IPS DF 6.9 (cell line): ENCODE results near the gene ADRM1.

Experiments
- DNase-seq: peaks from one replicate; pipeline ENCODE4 v3.0.0-alpha.2; 2013; ENCODE audit warnings: low read depth, low spot score
- H3K27ac ChIP-seq: one replicate; pipeline ENCODE4 v1.5.1; 2013; ENCODE audit warnings: low read length, control low read depth
- H3K27me3 ChIP-seq: 2 replicates; pipeline ENCODE4 v1.6.1; 2013; ENCODE audit warnings: mild to moderate bottlenecking, low read length; ENCODE audit not compliant: control insufficient read depth, insufficient read depth
- H3K36me3 ChIP-seq: 2 replicates; pipeline ENCODE4 v1.6.1; 2013; ENCODE audit warnings: low read length; ENCODE audit not compliant: control insufficient read depth, insufficient read depth
- H3K4me1 ChIP-seq: 2 replicates; pipeline ENCODE4 v1.6.1; 2013; ENCODE audit warnings: low read length; ENCODE audit not compliant: control insufficient read depth, insufficient read depth
- H3K4me3 ChIP-seq: 2 replicates; pipeline ENCODE4 v1.5.1; 2013; ENCODE audit warnings: mild to moderate bottlenecking, low read length
- H3K9me3 ChIP-seq: 2 replicates; pipeline ENCODE4 v1.6.1; 2013; ENCODE audit warnings: low read length, inconsistent platforms; ENCODE audit not compliant: control insufficient read depth, insufficient read depth
- WGBS: extraction: QIAGEN DNeasy Blood & Tissue Kit; methylation state at CpG from one replicate; pipeline ENCODE4 v1.1.7; 2013; ENCODE audit warnings: mixed read lengths, missing lambda C conversion rate; ENCODE audit not compliant: insufficient read length, insufficient coverage; 5-methylcytosine and 5-hydroxymethylcytosine counted together

ADRM1 gene

GRCh38 chr20:62305149-62305764 is 2.5 kb downstream of the ADRM1 start:
- Histone ChIP-seq H3K36me3 (peaks cover 53% of the 10 kb centered on the region), H3K4me1 (peaks cover 3% of the 10 kb centered on the region; the same call in 1 of the 2 replicates), H3K27ac (no peak overlapping the region), H3K9me3 (no peaks in the 10 kb centered on the region), H3K4me3 (no peak overlapping the region), H3K27me3 (no peaks in the 10 kb centered on the region)
- no CpG with 5 or more reads among the region's 18 CpGs for WGBS
- no peak for DNase-seq

GRCh38 chr20:62305765-62306413 is 3.1 kb downstream of the ADRM1 start:
- DNase-seq: no peak
- Histone ChIP-seq H3K27me3 (no peaks in the 10 kb centered on the region), H3K4me3 (no peak overlapping the region), H3K27ac (no peak overlapping the region), H3K36me3 (peaks cover 59% of the 10 kb centered on the region), H3K4me1 (peaks cover 3% of the 10 kb centered on the region; the same call in 1 of the 2 replicates), H3K9me3 (no peaks in the 10 kb centered on the region)
- no CpG with 5 or more reads among the region's 33 CpGs for WGBS

DNA sequence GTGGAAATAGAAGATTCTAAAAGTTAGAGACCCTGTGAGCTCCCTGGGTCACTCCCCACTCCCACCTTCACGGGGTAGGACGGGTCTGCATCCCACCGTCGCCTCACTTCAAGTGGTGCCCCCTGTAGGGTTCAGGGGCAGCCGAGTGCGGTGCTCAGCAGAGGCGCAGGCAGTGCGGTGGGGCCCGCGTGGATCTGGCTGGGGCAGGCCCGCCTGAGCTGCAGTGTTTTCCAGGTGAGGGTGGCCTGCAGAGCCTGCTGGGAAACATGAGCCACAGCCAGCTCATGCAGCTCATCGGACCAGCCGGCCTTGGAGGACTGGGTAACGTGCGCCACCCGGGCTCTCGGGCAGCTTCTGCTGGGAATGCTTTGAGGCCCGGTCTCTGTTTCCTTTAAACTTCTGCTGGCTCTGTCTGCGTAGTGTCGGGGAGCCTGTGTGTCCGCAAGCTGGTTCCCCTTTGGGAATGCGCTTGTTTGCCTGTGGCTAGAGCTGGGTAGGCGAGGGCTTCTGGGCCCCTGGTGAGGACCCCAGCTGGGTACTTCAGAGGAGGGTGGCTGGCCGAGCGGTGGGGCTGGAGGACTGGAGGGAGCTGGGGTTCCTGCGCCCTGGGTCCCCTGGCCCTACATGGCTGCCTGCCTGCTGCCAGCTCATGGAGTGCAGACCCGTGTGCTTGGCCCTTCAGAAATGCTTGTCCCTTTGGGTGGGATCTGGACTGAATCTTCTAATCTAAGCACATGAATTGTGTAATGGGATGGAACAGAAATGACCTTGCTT is 3.8 kb downstream of the ADRM1 start:
- H3K27me3 ChIP-seq: no peaks in the 10 kb centered on the region
- H3K4me3 ChIP-seq: no peak overlapping the region
- H3K4me1 ChIP-seq: peaks cover 3% of the 10 kb centered on the region; the same call in 1 of the 2 replicates
- DNase-seq: no peak
- no peak overlapping the region for H3K27ac ChIP-seq
- H3K9me3 ChIP-seq: no peaks in the 10 kb centered on the region
- no CpG with 5 or more reads among the region's 27 CpGs for WGBS
- peaks cover 66% of the 10 kb centered on the region for H3K36me3 ChIP-seq

GRCh38 chr20:62307226-62308101 is 4.7 kb downstream of the ADRM1 start:
- H3K4me3 ChIP-seq: no peak overlapping the region
- no peak for DNase-seq
- H3K27ac ChIP-seq: no peak overlapping the region
- peaks cover 73% of the 10 kb centered on the region for H3K36me3 ChIP-seq
- H3K27me3 ChIP-seq: no peaks in the 10 kb centered on the region
- H3K4me1 ChIP-seq: peaks cover 3% of the 10 kb centered on the region; the same call in 1 of the 2 replicates
- H3K9me3 ChIP-seq: no peaks in the 10 kb centered on the region
- WGBS: no CpG with 5 or more reads among the region's 42 CpGs

DNA sequence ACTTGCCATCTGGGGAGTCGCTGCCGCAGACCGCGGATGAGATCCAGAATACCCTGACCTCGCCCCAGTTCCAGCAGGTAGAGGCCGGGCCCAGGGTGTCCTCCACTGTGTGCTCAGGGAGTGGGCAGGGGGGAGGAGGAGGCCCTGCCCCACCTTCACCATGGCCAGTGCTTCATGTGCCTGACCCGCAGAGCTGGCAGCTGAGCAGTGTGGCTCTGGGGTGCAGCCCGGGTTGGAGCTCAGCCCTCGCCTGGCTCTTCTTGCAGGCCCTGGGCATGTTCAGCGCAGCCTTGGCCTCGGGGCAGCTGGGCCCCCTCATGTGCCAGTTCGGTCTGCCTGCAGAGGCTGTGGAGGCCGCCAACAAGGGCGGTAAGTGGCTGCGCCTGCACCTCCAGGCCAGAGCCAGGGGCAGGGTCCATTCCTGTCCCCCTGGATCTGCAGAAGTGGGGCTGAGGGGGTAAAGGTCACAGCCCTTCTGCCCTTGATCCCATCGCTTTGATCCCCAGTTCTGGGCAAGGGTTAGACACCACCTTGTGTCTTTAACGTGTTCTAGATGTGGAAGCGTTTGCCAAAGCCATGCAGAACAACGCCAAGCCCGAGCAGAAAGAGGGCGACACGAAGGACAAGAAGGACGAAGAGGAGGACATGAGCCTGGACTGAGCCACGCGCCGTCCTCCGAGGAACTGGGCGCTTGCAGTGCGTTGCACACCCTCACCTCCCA is 5.5 kb downstream of the ADRM1 start:
- H3K36me3 ChIP-seq: peaks cover 81% of the 10 kb centered on the region

DNA sequence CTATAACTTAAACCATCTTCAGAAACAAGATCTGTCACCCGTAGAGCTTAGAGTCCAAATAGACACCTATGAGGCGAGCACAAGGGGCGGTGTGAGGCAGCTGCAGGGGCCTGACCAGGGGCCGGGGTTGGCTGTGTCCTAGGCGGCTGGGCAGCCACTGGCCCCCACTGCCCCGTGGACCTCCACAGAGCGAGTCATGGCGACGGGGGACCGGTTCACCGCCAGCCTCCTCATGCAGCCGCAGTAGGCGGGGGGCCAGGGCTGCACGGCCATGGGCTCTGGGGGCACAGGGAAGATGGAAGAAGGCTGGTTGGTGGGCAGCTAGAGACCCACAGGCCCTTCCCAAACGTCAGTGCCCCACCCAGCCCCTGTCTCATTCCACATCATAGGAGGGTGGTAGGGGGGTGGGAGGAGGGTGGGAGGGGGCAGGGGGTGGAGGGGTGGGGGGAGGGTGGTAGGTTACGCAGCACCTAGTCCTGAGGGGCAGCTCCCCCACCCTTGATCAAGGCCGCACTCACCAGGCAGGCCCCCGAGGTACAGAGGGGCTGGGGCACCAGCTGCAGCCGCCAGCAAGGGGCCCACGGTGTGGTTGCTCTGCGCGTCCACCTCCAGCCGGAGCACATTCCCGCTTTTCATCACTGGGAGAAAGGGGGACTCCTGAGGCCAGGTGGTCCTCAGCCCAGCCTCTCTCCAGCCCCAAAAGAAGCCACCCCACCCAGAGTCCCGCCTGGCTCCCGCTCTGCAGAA is 6.6 kb downstream of the ADRM1 start:
- WGBS: no CpG with 5 or more reads among the region's 26 CpGs
- Histone ChIP-seq H3K4me3 (no peak overlapping the region), H3K36me3 (peaks cover 89% of the 10 kb centered on the region), H3K4me1 (no peaks in the 10 kb centered on the region), H3K27me3 (no peaks in the 10 kb centered on the region), H3K27ac (no peak overlapping the region), H3K9me3 (no peaks in the 10 kb centered on the region)
- no peak for DNase-seq

More for the DNA sequence above, 5.5 kb downstream of the ADRM1 start:
- peaks cover 3% of the 10 kb centered on the region; the same call in 1 of the 2 replicates for H3K4me1 ChIP-seq
- no peak overlapping the region for H3K4me3 ChIP-seq
- H3K9me3 ChIP-seq: no peaks in the 10 kb centered on the region
- no peak for DNase-seq
- H3K27me3 ChIP-seq: no peaks in the 10 kb centered on the region
- no CpG with 5 or more reads among the region's 29 CpGs for WGBS
- no peak overlapping the region for H3K27ac ChIP-seq

- Histone ChIP-seq H3K27ac (no peak overlapping the region), H3K4me1 (no peaks in the 10 kb centered on the region), H3K36me3 (peaks cover 90% of the 10 kb centered on the region), H3K4me3 (no peak overlapping the region), H3K9me3 (no peaks in the 10 kb centered on the region), H3K27me3 (no peaks in the 10 kb centered on the region)
- no CpG with 5 or more reads among the region's 29 CpGs for WGBS
- DNase-seq: no peak
Observed at GRCh38 chr20:62309947-62310756, 7.4 kb downstream of the ADRM1 start.

DNA sequence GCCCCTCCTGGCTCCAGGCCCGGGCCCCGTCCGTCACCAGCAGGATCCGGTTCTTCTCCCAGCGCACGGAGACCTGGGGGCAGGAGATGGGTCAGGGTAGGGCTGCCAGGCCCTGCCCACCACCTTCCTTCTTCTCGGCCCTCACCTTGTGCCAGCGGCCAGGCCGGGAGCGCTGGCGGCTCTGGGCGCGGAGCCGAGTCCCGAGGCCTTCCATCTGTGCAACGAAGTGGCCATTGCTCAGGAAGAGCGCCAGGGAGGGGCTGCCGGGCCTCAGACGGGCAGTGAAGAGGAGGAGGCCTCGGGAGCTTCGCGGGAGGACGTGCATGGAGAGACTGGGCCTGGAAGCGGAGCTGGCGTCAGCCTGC is 7.9 kb downstream of the ADRM1 start:
- no peaks in the 10 kb centered on the region for H3K27me3 ChIP-seq
- peaks cover 91% of the 10 kb centered on the region for H3K36me3 ChIP-seq
- no peak overlapping the region for H3K4me3 ChIP-seq
- DNase-seq: no peak
- H3K27ac ChIP-seq: no peak overlapping the region
- H3K9me3 ChIP-seq: no peaks in the 10 kb centered on the region
- H3K4me1 ChIP-seq: no peaks in the 10 kb centered on the region
- no CpG with 5 or more reads among the region's 25 CpGs for WGBS

GRCh38 chr20:62311150-62311549 is 8.4 kb downstream of the ADRM1 start:
- DNase-seq: no peak
- H3K27me3 ChIP-seq: no peaks in the 10 kb centered on the region
- WGBS: no CpG with 5 or more reads among the region's 18 CpGs
- H3K4me1 ChIP-seq: no peaks in the 10 kb centered on the region
- H3K9me3 ChIP-seq: no peaks in the 10 kb centered on the region
- H3K4me3 ChIP-seq: no peak overlapping the region
- H3K36me3 ChIP-seq: peaks cover 91% of the 10 kb centered on the region
- no peak overlapping the region for H3K27ac ChIP-seq
